A673 (cell line): ENCODE measurements around the gene CLEC1B. TPM values are rescaled to one million over a fixed set of nuclear protein-coding genes. Genes with fewer than 3 reads are reported as not detected.

Source experiments
- BruUV-seq: library from RNA; stranded (reverse); fragments of 400-500 nt; replicated peaks from 2 replicates; lab custom pipeline; 2021; lab: Mats Ljungman, UMichigan
- CTCF ChIA-PET: fragments of 300-600 bp; sonication (Branson Sonifier 250); formaldehyde crosslinking; loops from one replicate; lab custom pipeline; 2022; ENCODE audit warnings: antibody characterized with exemption; lab: Charles Lee
- POLR2A ChIA-PET: fragments of 300-600 bp; sonication (Branson Sonifier 250); formaldehyde crosslinking; loops from one replicate; lab custom pipeline; 2022; ENCODE audit warnings: antibody characterized with exemption; ENCODE audit not compliant: low non-redundant PET; lab: Charles Lee
- DNase-seq: peaks from one replicate; pipeline ENCODE4 v3.0.0-alpha.2; 2015; ENCODE audit warnings: low spot score
- H3K27ac ChIP-seq: fragments of 200-600 bp; sonication (generic); 2 replicates; pipeline ENCODE4 v1.5.1; 2016; ENCODE audit warnings: mixed run types, low read depth, mild to moderate bottlenecking, mixed read lengths, antibody characterized with exemption, low read length; ENCODE audit not compliant: poor library complexity, severe bottlenecking
- H3K27me3 ChIP-seq: fragments of 200-600 bp; sonication (generic); replicated peaks from 2 replicates; pipeline ENCODE4 v1.6.1; 2017; ENCODE audit warnings: mixed run types, low read depth, mild to moderate bottlenecking, mixed read lengths, antibody characterized with exemption, low read length; ENCODE audit not compliant: insufficient read depth, poor library complexity
- H3K36me3 ChIP-seq: fragments of 200-600 bp; sonication (generic); 2 replicates; pipeline ENCODE4 v1.6.1; 2016; ENCODE audit warnings: mixed run types, mild to moderate bottlenecking, mixed read lengths, antibody characterized with exemption, low read length; ENCODE audit not compliant: insufficient read depth, poor library complexity, severe bottlenecking
- H3K4me1 ChIP-seq: fragments of 200-600 bp; sonication (generic); 2 replicates; pipeline ENCODE4 v1.6.1; 2017; ENCODE audit warnings: mixed run types, mild to moderate bottlenecking, mixed read lengths, antibody characterized with exemption, low read length; ENCODE audit not compliant: insufficient read depth, poor library complexity, severe bottlenecking
- H3K4me3 ChIP-seq: fragments of 200-600 bp; sonication (generic); 2 replicates; pipeline ENCODE4 v1.5.1; 2016; ENCODE audit warnings: low read depth, mixed run types, mild to moderate bottlenecking, mixed read lengths, low read length; ENCODE audit not compliant: poor library complexity, severe bottlenecking
- H3K9me3 ChIP-seq: fragments of 200-600 bp; sonication (generic); 2 replicates; pipeline ENCODE4 v1.6.1; 2016; ENCODE audit warnings: mixed run types, low read depth, mild to moderate bottlenecking, mixed read lengths, antibody characterized with exemption, low read length; ENCODE audit not compliant: poor library complexity, severe bottlenecking
- EZH2 ChIP-seq: fragments of 200-600 bp; sonication (generic); IDR thresholded peaks from 2 replicates; pipeline ENCODE4 v1.6.1; 2017; ENCODE audit warnings: borderline replicate concordance, low read depth, mild to moderate bottlenecking, mixed read lengths, antibody characterized with exemption, low read length; ENCODE audit not compliant: poor library complexity, severe bottlenecking
- intact Hi-C: fragments of 100-400 bp; cut with micrococcal nuclease; formaldehyde crosslinking; loops from one replicate; pipeline ENCODE4 v1.10.0; 2022; ENCODE audit not compliant: unreplicated experiment
- total RNA-seq: library from RNA; stranded (reverse); gene quantifications from 2 replicates; pipeline ENCODE4 v1.2.3, GENCODE V29; 2021
- TF ChIP-seq, protein P1 (sequence below): fragments of 300-800, 200-600 bp; sonication (generic); conservative IDR thresholded peaks from 2 replicates; pipeline ENCODE4 v1.5.1; 2017; ENCODE audit warnings: low read depth, mild to moderate bottlenecking, antibody characterized with exemption, low read length, moderate library complexity, mixed read lengths

Gene CLEC1B
- total RNA-seq, 1 experiment from 2014 or later, result not detected

DNA sequence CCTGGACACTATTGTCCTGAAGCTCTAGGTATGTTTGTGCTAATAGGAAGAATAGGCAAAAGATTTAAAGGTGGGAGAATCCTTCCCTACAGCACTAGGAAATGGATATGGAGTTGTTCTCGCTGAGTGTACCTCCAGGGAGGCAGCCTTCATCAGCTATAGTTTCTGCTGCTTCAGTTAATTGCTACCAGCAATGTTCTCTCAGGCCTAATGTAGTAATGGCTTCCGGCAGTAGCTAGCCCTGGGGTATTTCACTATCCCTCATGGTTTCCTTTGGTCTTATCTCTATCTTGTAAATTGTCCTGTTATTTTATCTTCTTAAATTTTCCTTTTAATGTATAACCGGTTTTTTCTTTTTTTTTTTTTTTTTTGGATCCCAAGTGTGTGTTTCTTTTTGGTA lies 37.0 kb downstream of the CLEC1B start:
- ChIA-PET CTCF (no interaction called here), POLR2A (no interaction called here)
- no peak for TF ChIP-seq EZH2
- TF ChIP-seq, protein P1, sequence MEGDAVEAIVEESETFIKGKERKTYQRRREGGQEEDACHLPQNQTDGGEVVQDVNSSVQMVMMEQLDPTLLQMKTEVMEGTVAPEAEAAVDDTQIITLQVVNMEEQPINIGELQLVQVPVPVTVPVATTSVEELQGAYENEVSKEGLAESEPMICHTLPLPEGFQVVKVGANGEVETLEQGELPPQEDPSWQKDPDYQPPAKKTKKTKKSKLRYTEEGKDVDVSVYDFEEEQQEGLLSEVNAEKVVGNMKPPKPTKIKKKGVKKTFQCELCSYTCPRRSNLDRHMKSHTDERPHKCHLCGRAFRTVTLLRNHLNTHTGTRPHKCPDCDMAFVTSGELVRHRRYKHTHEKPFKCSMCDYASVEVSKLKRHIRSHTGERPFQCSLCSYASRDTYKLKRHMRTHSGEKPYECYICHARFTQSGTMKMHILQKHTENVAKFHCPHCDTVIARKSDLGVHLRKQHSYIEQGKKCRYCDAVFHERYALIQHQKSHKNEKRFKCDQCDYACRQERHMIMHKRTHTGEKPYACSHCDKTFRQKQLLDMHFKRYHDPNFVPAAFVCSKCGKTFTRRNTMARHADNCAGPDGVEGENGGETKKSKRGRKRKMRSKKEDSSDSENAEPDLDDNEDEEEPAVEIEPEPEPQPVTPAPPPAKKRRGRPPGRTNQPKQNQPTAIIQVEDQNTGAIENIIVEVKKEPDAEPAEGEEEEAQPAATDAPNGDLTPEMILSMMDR, result no peak
- intact Hi-C loops, result no loop called here
- no peak overlapping the region for H3K4me3 ChIP-seq
- no peaks in the 10 kb centered on the region for H3K27me3 ChIP-seq
- no peaks in the 10 kb centered on the region for H3K9me3 ChIP-seq
- BruUV-seq, result no TSS peak
- no peak for DNase-seq
- H3K4me1 ChIP-seq, result no peaks in the 10 kb centered on the region
- H3K36me3 ChIP-seq, result no peaks in the 10 kb centered on the region
- no peak overlapping the region for H3K27ac ChIP-seq

DNA sequence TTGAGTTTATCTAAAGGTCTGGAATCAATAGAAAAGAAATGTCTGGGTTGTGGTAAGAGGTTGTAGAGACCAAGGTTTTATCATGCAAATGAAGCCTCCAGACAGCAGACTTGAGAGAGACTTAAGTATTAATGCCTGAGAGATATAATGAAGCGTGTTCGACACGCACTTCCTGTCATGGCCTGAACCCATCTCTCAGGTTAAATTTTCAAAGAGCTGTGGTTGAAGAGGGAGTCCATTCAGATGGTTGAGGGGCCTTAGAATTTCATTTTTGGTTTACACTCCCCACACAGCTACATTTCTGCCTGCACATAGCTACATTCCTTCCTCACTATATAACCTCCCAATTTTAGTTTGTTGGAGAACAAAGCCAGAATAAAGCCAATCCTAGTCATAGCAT lies 37.8 kb downstream of the CLEC1B start:
- Histone ChIP-seq H3K4me3 (no peak overlapping the region), H3K36me3 (no peaks in the 10 kb centered on the region), H3K9me3 (no peaks in the 10 kb centered on the region), H3K27ac (no peak overlapping the region), H3K27me3 (no peaks in the 10 kb centered on the region), H3K4me1 (no peaks in the 10 kb centered on the region)
- no peak for DNase-seq
- ChIA-PET CTCF (no interaction called here), POLR2A (no interaction called here)
- intact Hi-C loops, result no loop called here
- TF ChIP-seq EZH2, result no peak
- TF ChIP-seq, protein P1, result no peak
- BruUV-seq, result no TSS peak

GRCh38 chr12:9960590-9960989 lies 38.3 kb downstream of the CLEC1B start:
- no peaks in the 10 kb centered on the region for H3K9me3 ChIP-seq
- no peak overlapping the region for H3K4me3 ChIP-seq
- no peaks in the 10 kb centered on the region for H3K4me1 ChIP-seq
- TF ChIP-seq, protein P1, result no peak
- BruUV-seq, result no TSS peak
- ChIA-PET CTCF (no interaction called here), POLR2A (no interaction called here)
- intact Hi-C loops, result no loop called here
- no peak overlapping the region for H3K27ac ChIP-seq
- no peak for DNase-seq
- H3K36me3 ChIP-seq, result no peaks in the 10 kb centered on the region
- no peaks in the 10 kb centered on the region for H3K27me3 ChIP-seq
